GM12891 (cell line): ENCODE data around the gene TAS2R14.

Experiments used
- POLR2A ChIP-seq: IDR thresholded peaks from 2 replicates; pipeline ENCODE4 v1.6.1; 2011; ENCODE audit warnings: low read depth, low read length, control low read depth
- POLR2AphosphoS5 ChIP-seq: IDR thresholded peaks from 2 replicates; pipeline ENCODE4 v1.6.1; 2011; ENCODE audit warnings: low read depth, low read length, control low read depth
- TAF1 ChIP-seq: IDR thresholded peaks from 2 replicates; pipeline ENCODE4 v1.6.1; 2011; ENCODE audit warnings: low read depth, low read length, control low read depth

GRCh38 chr12:10919809-10920208, 19.3 kb downstream of the TAS2R14 start:
- TF ChIP-seq POLR2A (no peak), TAF1 (no peak), POLR2AphosphoS5 (no peak)
